ENCODE measurements around the gene ARHGAP18.

GRCh38 chr6:129637340-129638054 lies 72.5 kb downstream of the ARHGAP18 start:
- TF ChIP-seq POLR2A (IDR thresholded peaks at IDR 0.05) = no peak
- no peak for TF ChIP-seq CTCF (IDR thresholded peaks at IDR 0.05)

Data from testis (tissue), 2 donors.